ENCODE results near the gene RGS10. TPM values are rescaled to one million over a fixed set of nuclear protein-coding genes. Genes with fewer than 3 reads are reported as not detected.
A peak's percentile ranks its signal among the peaks of the same experiment; 100 is the strongest.

Gene RGS10
- total RNA-seq, 6 experiments from 2014 or later, result 52.6 to 76.4 (median 71.3) TPM

GRCh38 chr10:119493155-119493554 is 49.4 kb downstream of the RGS10 start:
- Mint-ChIP-seq H3K36me3 (ENCODE audit: low read depth) (peaks cover 5% of the 10 kb centered on the region; the same call in 1 of the 2 replicates), H3K4me1 (ENCODE audit: low read depth) (peaks cover 26% of the 10 kb centered on the region), H3K9me3 (no peaks in the 10 kb centered on the region), H3K4me3 (no peak overlapping the region), H3K27me3 (ENCODE audit: insufficient read depth) (peaks cover 3% of the 10 kb centered on the region), H3K27ac (no peak overlapping the region)
- no peak for DNase-seq
- no peak for TF ChIP-seq CTCF (IDR thresholded peaks at IDR 0.05)

DNA sequence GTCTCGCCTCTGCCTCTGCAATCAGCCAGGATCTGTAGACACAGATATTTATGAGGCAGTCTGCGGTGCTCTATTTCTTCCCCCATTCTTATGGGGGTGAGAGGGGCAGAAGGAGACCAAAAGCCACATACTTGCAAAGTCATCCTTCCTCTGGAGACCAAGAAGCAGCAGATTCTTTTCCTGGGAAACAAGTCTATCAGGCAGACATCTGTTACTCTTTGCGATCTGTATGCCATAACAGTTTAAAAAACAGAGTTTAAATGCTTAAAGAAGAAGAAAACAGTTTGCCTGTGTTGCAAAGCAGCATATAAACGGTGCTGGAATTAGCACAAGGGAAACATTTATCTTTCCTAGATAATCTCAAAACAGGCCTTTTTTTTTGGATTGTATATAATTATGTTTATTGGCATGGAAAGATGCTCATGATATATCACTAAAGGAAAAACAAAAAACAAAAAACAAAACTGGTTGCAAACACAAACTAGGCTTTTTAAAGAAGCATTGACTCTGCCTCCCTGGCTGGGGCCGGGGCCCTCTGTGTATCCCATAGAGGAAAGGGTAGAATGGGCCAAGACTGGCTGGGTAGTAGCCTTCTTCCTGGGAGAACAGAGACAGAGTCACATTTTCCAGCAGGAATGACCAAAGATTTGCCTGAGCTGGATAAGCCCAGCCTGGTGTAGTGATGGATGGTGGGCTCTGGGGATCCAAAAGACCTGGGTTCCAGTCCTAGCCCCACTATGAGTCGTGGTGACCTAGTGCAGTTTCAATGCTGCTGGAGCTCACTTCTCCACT is 50.4 kb downstream of the RGS10 start:
- DNase-seq, result no peak
- H3K27ac Mint-ChIP-seq, result no peak overlapping the region
- TF ChIP-seq CTCF (IDR thresholded peaks at IDR 0.05), result no peak
- peaks cover 26% of the 10 kb centered on the region for H3K4me1 Mint-ChIP-seq (ENCODE audit: low read depth)
- H3K4me3 Mint-ChIP-seq, result no peak overlapping the region
- H3K9me3 Mint-ChIP-seq, result no peaks in the 10 kb centered on the region
- H3K27me3 Mint-ChIP-seq (ENCODE audit: insufficient read depth), result peaks cover 3% of the 10 kb centered on the region
- peaks cover 5% of the 10 kb centered on the region; the same call in 1 of the 2 replicates for H3K36me3 Mint-ChIP-seq (ENCODE audit: low read depth)

- Mint-ChIP-seq H3K9me3 (no peaks in the 10 kb centered on the region), H3K4me3 (no peak overlapping the region), H3K36me3 (ENCODE audit: low read depth) (no peaks in the 10 kb centered on the region), H3K27ac (no peak overlapping the region), H3K27me3 (ENCODE audit: insufficient read depth) (peaks cover 1% of the 10 kb centered on the region), H3K4me1 (ENCODE audit: low read depth) (peaks cover 23% of the 10 kb centered on the region)
- TF ChIP-seq CTCF (IDR thresholded peaks at IDR 0.05), result peak; percentile 5
- no peak for DNase-seq
Observed at GRCh38 chr10:119489991-119490326, 52.6 kb downstream of the RGS10 start.

GRCh38 chr10:119488675-119489074 is 53.8 kb downstream of the RGS10 start:
- no peak for TF ChIP-seq CTCF (IDR thresholded peaks at IDR 0.05)
- no peak overlapping the region for H3K27ac Mint-ChIP-seq
- no peak for DNase-seq
- H3K27me3 Mint-ChIP-seq (ENCODE audit: insufficient read depth), result peaks cover 1% of the 10 kb centered on the region
- H3K36me3 Mint-ChIP-seq (ENCODE audit: low read depth), result no peaks in the 10 kb centered on the region
- peaks cover 12% of the 10 kb centered on the region for H3K4me1 Mint-ChIP-seq (ENCODE audit: low read depth)
- no peaks in the 10 kb centered on the region for H3K9me3 Mint-ChIP-seq
- H3K4me3 Mint-ChIP-seq, result no peak overlapping the region

DNA sequence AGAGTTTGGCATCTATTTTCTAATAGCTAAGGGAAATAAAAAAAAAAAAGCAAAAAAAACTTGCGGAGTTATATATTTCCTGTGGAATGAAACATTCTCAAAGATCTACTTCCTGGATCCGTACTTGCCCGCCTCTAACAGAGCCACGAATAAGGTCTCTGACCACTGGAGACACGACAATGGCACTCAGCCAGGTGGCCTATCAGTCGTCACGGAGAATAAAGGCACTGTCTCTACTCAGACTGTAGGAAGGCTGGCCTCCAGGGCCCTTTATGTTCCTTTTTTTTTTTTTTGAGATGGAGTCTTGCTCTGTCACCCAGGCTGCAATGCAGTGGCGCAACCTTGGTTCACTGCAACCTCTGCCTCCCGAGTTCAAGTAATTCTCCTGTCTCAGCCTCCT is 58.7 kb downstream of the RGS10 start:
- Mint-ChIP-seq H3K36me3 (ENCODE audit: low read depth) (no peaks in the 10 kb centered on the region), H3K4me3 (no peak overlapping the region), H3K27me3 (ENCODE audit: insufficient read depth) (peaks cover 18% of the 10 kb centered on the region), H3K9me3 (no peaks in the 10 kb centered on the region), H3K27ac (no peak overlapping the region), H3K4me1 (ENCODE audit: low read depth) (peaks cover 16% of the 10 kb centered on the region)
- no peak for TF ChIP-seq CTCF (IDR thresholded peaks at IDR 0.05)
- no peak for DNase-seq
